Heart left ventricle (tissue), 16 donors: ENCODE measurements around the gene FDXR. TPM values are rescaled to one million over a fixed set of nuclear protein-coding genes. Genes with fewer than 3 reads are reported as not detected.
A peak's percentile ranks its signal among the peaks of the same experiment; 100 is the strongest.
"Not testable (repeated sequence)": the region's sequence is repeated elsewhere in the genome, so short reads cannot be mapped to it uniquely, and the experiment has no call there.

Experiments
- ATAC-seq, 4 donors: fragments of 200-7000 bp; cut with Tn5 transposase; one replicate each; pipeline ENCODE4 v1.9.1; 2020 to 2022; ENCODE audit warnings: moderate library complexity in 4 of 4, mild to moderate bottlenecking in 3 of 4, moderate number of reproducible peaks in 1 of 4
- DNase-seq, 5 donors: peaks; one replicate each; pipeline ENCODE4 v3.0.0-alpha.2; 2020
- H3K27ac ChIP-seq, 12 donors: fragments of 200-600 bp; sonication (generic) in 4 of 12; one replicate each; pipeline versions ENCODE4 v1.5.0 to v1.8.0; 2016 to 2022; ENCODE audit warnings: mild to moderate bottlenecking in 2 of 12
- H3K27me3 ChIP-seq, 9 donors: fragments of 200-600 bp; sonication (generic) in 2 of 9; one replicate each; pipeline versions ENCODE4 v1.5.1 to v1.8.0; 2016 to 2022; ENCODE audit warnings: mild to moderate bottlenecking in 3 of 9
- H3K36me3 ChIP-seq, 9 donors: fragments of 200-600 bp; sonication (generic) in 2 of 9; one replicate each; pipeline versions ENCODE4 v1.5.0 to v1.8.0; 2018 to 2022; ENCODE audit warnings: mild to moderate bottlenecking in 2 of 9
- H3K4me1 ChIP-seq, 12 donors: fragments of 200-600 bp; sonication (generic) in 4 of 12; one replicate each; pipeline versions ENCODE4 v1.5.0 to v1.8.0; 2016 to 2022; ENCODE audit warnings: mild to moderate bottlenecking in 3 of 12
- H3K4me3 ChIP-seq, 12 donors: fragments of 200-600 bp; sonication (generic) in 4 of 12; one replicate each; pipeline versions ENCODE4 v1.5.0 to v1.8.0; 2017 to 2022; ENCODE audit warnings: mild to moderate bottlenecking in 9 of 12, moderate library complexity in 4 of 12
- H3K9me3 ChIP-seq, 12 donors: fragments of 200-600 bp; sonication (generic) in 4 of 12; one replicate each; pipeline versions ENCODE4 v1.5.0 to v1.8.0; 2016 to 2022; ENCODE audit warnings: mild to moderate bottlenecking in 1 of 12
- CTCF ChIP-seq, 12 donors: fragments of 200-600 bp; sonication (generic) in 4 of 12; IDR thresholded peaks; one replicate each; pipeline versions ENCODE4 v1.5.0 to v1.8.0; 2018 to 2022; ENCODE audit warnings: antibody characterized with exemption in 12 of 12, mild to moderate bottlenecking in 5 of 12
- POLR2A ChIP-seq, 2 donors: fragments of 450-650 bp; IDR thresholded peaks; one replicate each; pipeline ENCODE4 v1.6.1; 2017; ENCODE audit warnings: antibody characterized with exemption in 2 of 2, mild to moderate bottlenecking in 2 of 2, moderate library complexity in 2 of 2
- WGBS, 4 donors: extraction: QIAGEN DNeasy Blood & Tissue Kit in 2 of 4; methylation state at CpG; one replicate each; pipeline versions ENCODE4 v1.1.5 to v1.1.7; 2013 to 2018; 5-methylcytosine and 5-hydroxymethylcytosine counted together
- intact Hi-C, 10 donors: fragments of 100-400 bp; cut with DNase I; formaldehyde crosslinking; loops; one replicate each; pipeline versions ENCODE4 v1.11.1 to v1.14.2; 2022
- polyA plus RNA-seq, 2 donors: library from polyadenylated mRNA; stranded (reverse); fragments of 200-250 nt; gene quantifications; one replicate each; pipeline ENCODE4 v1.2.3, GENCODE V29; 2013
- total RNA-seq, 9 donors: library from RNA; depleted of rRNA in 2 of 9; stranded (reverse); fragments of >200 nt in 2 of 9; fragmentation: NEBNext Ultra II Directional in 3 of 9; extraction: Animal tissue kit (Norgen Biotek cat#: 25700) in 3 of 9; gene quantifications; one replicate each; pipeline versions ENCODE4 v1.1.0 to v1.2.4, GENCODE V29; 2016 to 2023
- donor health status: ischemic (EF 13 %, LVEDD 7.1; RV severe dilation, severe dysfunction).
- donor health status: healthy with polysubstance abuse.
- donor health status: DM: no; HTN: yes; CAD: no.
- donor health status: DM: no; HTN: no; CAD: no.
- donor health status: ischemic (EF 25% LVEDD 6.9; RV normal size, moderate dysfunction).
- donor health status: ischemic (EF 25% LVEDD 5.7; RV mildly dilated, moderate dysfunction).
- donor health status: healthy.
- donor health status: DM: yes; HTN: yes; CAD: no.
- donor health status: ischemic (EF 35%, LVEDD 5.7; RV mildly dilated, moderate dysfunction).
- donor health status: nonischemic (EF 11% LVEDD 7.7; RV severe dilation, severe dysfunction).
- donor health status: DM: yes; HTN: yes; CAD: no.
- donor health status: PGD.
- donor health status: ischemic (EF 29% LVEDD 5.4; RV normal size, mild dysfunction).
- donor health status: nonischemic (EF 23%, LVEDD 6.1; RV moderate dilation, normal function).

The FDXR gene
- total and polyA plus RNA-seq, 11 donors: 2.5 to 8.7 (median 4.7) TPM

GRCh38 chr17:74907012-74907411 lies 34.2 kb upstream of the FDXR start:
- 93 to 96% (median 95%) methylated on average over 7 to 34 of the region's 34 CpGs for WGBS, 4 donors
- no peak for TF ChIP-seq POLR2A (IDR thresholded peaks at IDR 0.05)
- TF ChIP-seq CTCF (IDR thresholded peaks at IDR 0.05): no peak
- ATAC-seq (no peak), DNase-seq (peak in 1 of 5 donors; percentile 33)
- H3K4me3 ChIP-seq: no peak overlapping the region
- intact Hi-C loops: no loop called here
- no peaks in the 10 kb centered on the region for H3K4me1 ChIP-seq
- H3K36me3 ChIP-seq: no peaks in the 10 kb centered on the region
- no peaks in the 10 kb centered on the region for H3K9me3 ChIP-seq
- no peak overlapping the region for H3K27ac ChIP-seq
- peaks cover 0 to 16% (median 3%) of the 10 kb centered on the region in 9 donors for H3K27me3 ChIP-seq

DNA sequence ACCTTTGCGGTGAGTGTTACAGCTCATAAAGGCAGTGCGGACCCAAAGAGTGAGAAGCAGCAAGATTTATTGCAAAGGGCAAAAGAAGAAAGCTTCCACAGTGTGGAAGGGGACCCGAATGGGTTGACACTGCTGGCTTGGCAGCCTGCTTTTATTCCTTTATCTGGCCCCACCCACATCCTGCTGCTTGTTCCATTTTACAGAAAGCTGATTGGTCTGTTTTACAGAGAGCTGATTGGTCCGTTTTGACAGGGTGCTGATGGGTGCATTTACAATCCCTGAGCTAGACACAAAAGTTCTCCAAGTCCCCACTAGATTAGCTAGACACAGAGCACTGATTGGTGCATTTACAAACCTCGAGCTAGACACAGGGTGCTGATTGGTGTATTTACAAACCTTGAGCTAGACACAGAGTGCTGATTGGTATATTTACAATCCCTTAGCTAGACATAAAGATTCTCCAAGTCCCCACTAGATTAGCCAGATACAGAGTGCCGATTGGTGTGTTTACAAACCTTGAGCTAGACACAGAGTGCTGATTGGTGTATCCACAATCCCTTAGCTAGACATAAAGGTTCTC lies 33.5 kb upstream of the FDXR start:
- H3K4me1 ChIP-seq, H3K4me3 ChIP-seq, H3K36me3 ChIP-seq, intact Hi-C loops, ATAC-seq, H3K9me3 ChIP-seq, H3K27ac ChIP-seq, DNase-seq: not testable (repeated sequence)
- peaks cover 0 to 17% (median 3%) of the 10 kb centered on the region in 9 donors for H3K27me3 ChIP-seq
- WGBS, 4 donors: 66 to 76% (median 71%) methylated on average over 6 of the region's 6 CpGs

DNA sequence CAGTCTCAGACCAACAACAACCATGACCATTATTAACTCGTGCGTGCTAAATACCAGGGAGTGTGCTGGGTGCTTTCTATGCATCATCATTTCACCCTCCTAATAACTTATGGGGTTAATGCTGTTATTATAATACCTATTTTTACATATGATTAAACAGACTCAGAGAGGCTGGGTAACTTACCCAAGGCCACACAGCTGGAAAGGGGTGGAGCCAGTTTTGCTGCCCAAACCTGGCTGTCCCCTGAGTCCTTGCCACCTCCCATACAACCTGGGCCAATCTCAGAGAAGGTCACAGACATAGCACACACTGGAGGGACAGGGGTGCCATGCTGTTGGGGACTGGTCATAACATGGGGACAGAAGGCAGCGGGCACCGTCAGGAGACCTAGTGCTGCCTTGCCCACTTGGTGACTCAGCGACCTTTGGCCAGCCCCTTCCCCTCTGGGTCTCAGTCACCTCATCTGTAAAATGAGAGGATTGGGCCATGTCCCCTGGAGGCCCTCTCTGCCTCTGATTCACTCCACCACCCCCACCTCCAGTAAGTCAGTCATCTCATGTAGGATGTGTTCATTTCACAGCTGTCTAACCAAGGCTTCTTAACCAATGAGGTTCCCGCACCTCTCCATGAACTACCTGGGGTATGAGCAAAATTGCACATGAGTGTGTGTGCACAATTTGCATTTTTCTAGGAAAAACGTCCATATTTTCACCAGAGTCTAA lies 32.1 kb upstream of the FDXR start:
- 76 to 80% (median 77%) methylated on average over 6 to 7 of the region's 7 CpGs for WGBS, 4 donors
- Histone ChIP-seq H3K27me3 (peaks cover 0 to 18% (median 3%) of the 10 kb centered on the region in 9 donors), H3K36me3 (no peaks in the 10 kb centered on the region), H3K9me3 (no peaks in the 10 kb centered on the region), H3K4me1 (no peaks in the 10 kb centered on the region), H3K27ac (no peak overlapping the region), H3K4me3 (no peak overlapping the region)
- no peak for TF ChIP-seq CTCF (IDR thresholded peaks at IDR 0.05)
- TF ChIP-seq POLR2A (IDR thresholded peaks at IDR 0.05): no peak
- no peak for DNase-seq
- intact Hi-C loops: no loop called here
- ATAC-seq: no peak

GRCh38 chr17:74903671-74904070 lies 30.9 kb upstream of the FDXR start:
- Histone ChIP-seq H3K9me3 (no peaks in the 10 kb centered on the region), H3K36me3 (no peaks in the 10 kb centered on the region), H3K4me1 (no peaks in the 10 kb centered on the region), H3K27ac (no peak overlapping the region), H3K27me3 (peaks cover 0 to 18% (median 3%) of the 10 kb centered on the region in 9 donors), H3K4me3 (no peak overlapping the region)
- DNase-seq: no peak
- 68 to 74% (median 72%) methylated on average over 5 to 6 of the region's 6 CpGs for WGBS, 4 donors
- ATAC-seq: no peak
- TF ChIP-seq CTCF (IDR thresholded peaks at IDR 0.05) (no peak), POLR2A (IDR thresholded peaks at IDR 0.05) (no peak)
- intact Hi-C loops: no loop called here
